Measurements from ENCODE around the gene OSM.

- TF ChIP-seq, protein P1, sequence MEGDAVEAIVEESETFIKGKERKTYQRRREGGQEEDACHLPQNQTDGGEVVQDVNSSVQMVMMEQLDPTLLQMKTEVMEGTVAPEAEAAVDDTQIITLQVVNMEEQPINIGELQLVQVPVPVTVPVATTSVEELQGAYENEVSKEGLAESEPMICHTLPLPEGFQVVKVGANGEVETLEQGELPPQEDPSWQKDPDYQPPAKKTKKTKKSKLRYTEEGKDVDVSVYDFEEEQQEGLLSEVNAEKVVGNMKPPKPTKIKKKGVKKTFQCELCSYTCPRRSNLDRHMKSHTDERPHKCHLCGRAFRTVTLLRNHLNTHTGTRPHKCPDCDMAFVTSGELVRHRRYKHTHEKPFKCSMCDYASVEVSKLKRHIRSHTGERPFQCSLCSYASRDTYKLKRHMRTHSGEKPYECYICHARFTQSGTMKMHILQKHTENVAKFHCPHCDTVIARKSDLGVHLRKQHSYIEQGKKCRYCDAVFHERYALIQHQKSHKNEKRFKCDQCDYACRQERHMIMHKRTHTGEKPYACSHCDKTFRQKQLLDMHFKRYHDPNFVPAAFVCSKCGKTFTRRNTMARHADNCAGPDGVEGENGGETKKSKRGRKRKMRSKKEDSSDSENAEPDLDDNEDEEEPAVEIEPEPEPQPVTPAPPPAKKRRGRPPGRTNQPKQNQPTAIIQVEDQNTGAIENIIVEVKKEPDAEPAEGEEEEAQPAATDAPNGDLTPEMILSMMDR (IDR thresholded peaks at IDR 0.05 in 2 of 3, conservative IDR thresholded peaks at IDR 0.05 in 1 of 3; ENCODE audit: borderline replicate concordance in 1 of 3, insufficient read depth in 1 of 3, low read depth in 2 of 3, low read length in 2 of 3): no peak
- no peak for TF ChIP-seq EZH2phosphoT487 (IDR thresholded peaks at IDR 0.05; ENCODE audit: borderline replicate concordance)
- TF ChIP-seq EGR1 (IDR thresholded peaks at IDR 0.05; ENCODE audit: low read depth): no peak
- no peak for TF ChIP-seq SP1 (IDR thresholded peaks at IDR 0.05; ENCODE audit: low read depth)
- TF ChIP-seq TCF7L2 (IDR thresholded peaks at IDR 0.05; ENCODE audit: borderline replicate concordance, extremely low read depth, insufficient read depth, insufficient read length): no peak
- TF ChIP-seq POLR2A (IDR thresholded peaks at IDR 0.05; ENCODE audit: borderline replicate concordance, extremely low read depth, insufficient read depth, insufficient read length): no peak
- no peak for TF ChIP-seq SRF (IDR thresholded peaks at IDR 0.05; ENCODE audit: low read depth)
- TF ChIP-seq, protein P2, sequence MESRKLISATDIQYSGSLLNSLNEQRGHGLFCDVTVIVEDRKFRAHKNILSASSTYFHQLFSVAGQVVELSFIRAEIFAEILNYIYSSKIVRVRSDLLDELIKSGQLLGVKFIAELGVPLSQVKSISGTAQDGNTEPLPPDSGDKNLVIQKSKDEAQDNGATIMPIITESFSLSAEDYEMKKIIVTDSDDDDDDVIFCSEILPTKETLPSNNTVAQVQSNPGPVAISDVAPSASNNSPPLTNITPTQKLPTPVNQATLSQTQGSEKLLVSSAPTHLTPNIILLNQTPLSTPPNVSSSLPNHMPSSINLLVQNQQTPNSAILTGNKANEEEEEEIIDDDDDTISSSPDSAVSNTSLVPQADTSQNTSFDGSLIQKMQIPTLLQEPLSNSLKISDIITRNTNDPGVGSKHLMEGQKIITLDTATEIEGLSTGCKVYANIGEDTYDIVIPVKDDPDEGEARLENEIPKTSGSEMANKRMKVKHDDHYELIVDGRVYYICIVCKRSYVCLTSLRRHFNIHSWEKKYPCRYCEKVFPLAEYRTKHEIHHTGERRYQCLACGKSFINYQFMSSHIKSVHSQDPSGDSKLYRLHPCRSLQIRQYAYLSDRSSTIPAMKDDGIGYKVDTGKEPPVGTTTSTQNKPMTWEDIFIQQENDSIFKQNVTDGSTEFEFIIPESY (IDR thresholded peaks at IDR 0.05; ENCODE audit: extremely low read depth, insufficient replicate concordance, low read length): no peak
Observed at GRCh38 chr22:30262112-30262511, 4.5 kb downstream of the OSM start.

All from HCT116 (cell line).